Panc1 (cell line): ENCODE measurements around the gene CBX2. TPM values are rescaled to one million over a fixed set of nuclear protein-coding genes. Genes with fewer than 3 reads are reported as not detected.

Experiments
- ATAC-seq: fragments of 200-7000 bp; cut with Tn5 transposase; 2 replicates; pipeline ENCODE4 v1.9.1; 2020; ENCODE audit warnings: mild to moderate bottlenecking, moderate library complexity
- Bru-seq: library from RNA; stranded (reverse); fragments of 400-500 nt; gene quantifications from one replicate; lab custom pipeline; 2021; lab: Mats Ljungman, UMichigan
- BruChase-seq, 2 experiments: library from RNA; stranded (reverse); fragments of 400-500 nt; gene quantifications; one replicate each; lab custom pipeline; 2021; lab: Mats Ljungman, UMichigan
- BruUV-seq: library from RNA; stranded (reverse); fragments of 400-500 nt; replicated peaks from 2 replicates; lab custom pipeline; 2021; lab: Mats Ljungman, UMichigan
- CTCF ChIA-PET: fragments of 300-600 bp; sonication (Branson Sonifier 250); formaldehyde crosslinking; loops from one replicate; lab custom pipeline; 2022; ENCODE audit warnings: antibody characterized with exemption; lab: Charles Lee
- POLR2A ChIA-PET: fragments of 300-600 bp; sonication (Branson Sonifier 250); formaldehyde crosslinking; loops from one replicate; lab custom pipeline; 2022; ENCODE audit warnings: antibody characterized with exemption; lab: Charles Lee
- DNase-seq: peaks from one replicate; pipeline ENCODE4 v3.0.0-alpha.2; 2010; ENCODE audit warnings: low read depth, low spot score
- H3K27ac ChIP-seq: 2 replicates; pipeline ENCODE4 v1.5.1; 2011; ENCODE audit warnings: mild to moderate bottlenecking, low read length, inconsistent platforms
- H3K27me3 ChIP-seq: fragments of 200-500 bp; sonication (Bioruptor generic); 2 replicates; pipeline ENCODE4 v1.6.0; 2014; ENCODE audit warnings: low read length, inconsistent platforms; ENCODE audit not compliant: control insufficient read depth, insufficient read depth
- H3K36me3 ChIP-seq: fragments of 200-500 bp; sonication (Bioruptor generic); 2 replicates; pipeline ENCODE4 v1.5.1; 2014; ENCODE audit warnings: inconsistent platforms, mild to moderate bottlenecking, low read length, moderate library complexity; ENCODE audit not compliant: control insufficient read depth, insufficient read depth
- H3K4me1 ChIP-seq: 2 replicates; pipeline ENCODE4 v1.5.1; 2011; ENCODE audit warnings: inconsistent platforms, mild to moderate bottlenecking, low read length, moderate library complexity; ENCODE audit not compliant: control insufficient read depth, insufficient read depth
- H3K4me3 ChIP-seq, 2 experiments: 2 replicates each; pipeline ENCODE4 v1.5.1; 2011 to 2012; ENCODE audit warnings: low read depth in 2 of 2, low read length in 2 of 2, mild to moderate bottlenecking in 2 of 2, inconsistent platforms in 1 of 2, moderate library complexity in 1 of 2
- H3K9me3 ChIP-seq: fragments of 200-500 bp; sonication (Bioruptor generic); 2 replicates; pipeline ENCODE4 v1.5.1; 2014; ENCODE audit warnings: low read depth, mild to moderate bottlenecking, inconsistent platforms, low read length, moderate library complexity; ENCODE audit not compliant: control insufficient read depth, insufficient read depth
- CTCF ChIP-seq: fragments of 450-650 bp; IDR thresholded peaks from 2 replicates; pipeline ENCODE4 v1.5.1; 2017; ENCODE audit warnings: mild to moderate bottlenecking
- POLR2AphosphoS5 ChIP-seq: IDR thresholded peaks from 2 replicates; pipeline ENCODE4 v1.6.1; 2012; ENCODE audit warnings: mild to moderate bottlenecking, low read depth, low read length, moderate library complexity
- REST ChIP-seq, 2 experiments: IDR thresholded peaks; 2 replicates each; pipeline ENCODE4 v1.6.1; 2011 to 2012; ENCODE audit warnings: low read depth in 2 of 2, control low read depth in 1 of 2, low read length in 1 of 2, mild to moderate bottlenecking in 1 of 2, moderate library complexity in 1 of 2; ENCODE audit not compliant: insufficient read depth in 1 of 2
- SIN3A ChIP-seq: IDR thresholded peaks from 2 replicates; pipeline ENCODE4 v1.6.1; 2012; ENCODE audit warnings: low read depth, mild to moderate bottlenecking, low read length, moderate library complexity, borderline replicate concordance; ENCODE audit not compliant: insufficient read depth
- TCF7L2 ChIP-seq: IDR thresholded peaks from 2 replicates; pipeline ENCODE4 v1.6.1; 2011; ENCODE audit warnings: mild to moderate bottlenecking, low read depth, low read length, inconsistent platforms
- in situ Hi-C: cut with HindIII; loops from 2 replicates; pipeline ENCODE4 v1.10.0; 2016; ENCODE audit warnings: low sequenced_read_pairs, low pct_unique_long_range_greater_than_20kb
- intact Hi-C: fragments of 100-400 bp; cut with micrococcal nuclease; formaldehyde crosslinking; loops from one replicate; pipeline ENCODE4 v1.10.0; 2022; ENCODE audit not compliant: unreplicated experiment
- long read RNA-seq: library from polyadenylated mRNA; unstranded; transcript quantifications from one replicate; pipeline ENCODE4 v2.0.0, GENCODE V29; 2021; ENCODE audit not compliant: unreplicated experiment
- polyA plus RNA-seq: library from polyadenylated mRNA; unstranded; fragments of >200 nt; gene quantifications from one replicate; pipeline ENCODE4 v1.2.1, GENCODE V29; 2012; ENCODE audit warnings: missing spikeins; ENCODE audit not compliant: insufficient read length
- total RNA-seq: library from RNA; stranded (reverse); gene quantifications from one replicate; pipeline ENCODE4 v1.2.1, GENCODE V29; 2021; ENCODE audit not compliant: unreplicated experiment

CBX2 gene
- total RNA-seq (9.0 TPM), Bru-seq, nascent RNA (percentile 45 among the genes with signal in this experiment), BruChase-seq, experiment 1, labeled RNA remaining after a 2-hour chase (percentile 64 among the genes with signal in this experiment), BruChase-seq, experiment 2, labeled RNA remaining after a 6-hour chase (percentile 50 among the genes with signal in this experiment)
- 5.9 TPM for polyA plus RNA-seq
- long read RNA-seq, full-length matches to known transcripts, result 8 of 30 reads
- long read RNA-seq, partial matches to known transcripts, result 17 of 30 reads
- long read RNA-seq, other reads (novel, unspliced or antisense), result 5 of 30 reads

DNA sequence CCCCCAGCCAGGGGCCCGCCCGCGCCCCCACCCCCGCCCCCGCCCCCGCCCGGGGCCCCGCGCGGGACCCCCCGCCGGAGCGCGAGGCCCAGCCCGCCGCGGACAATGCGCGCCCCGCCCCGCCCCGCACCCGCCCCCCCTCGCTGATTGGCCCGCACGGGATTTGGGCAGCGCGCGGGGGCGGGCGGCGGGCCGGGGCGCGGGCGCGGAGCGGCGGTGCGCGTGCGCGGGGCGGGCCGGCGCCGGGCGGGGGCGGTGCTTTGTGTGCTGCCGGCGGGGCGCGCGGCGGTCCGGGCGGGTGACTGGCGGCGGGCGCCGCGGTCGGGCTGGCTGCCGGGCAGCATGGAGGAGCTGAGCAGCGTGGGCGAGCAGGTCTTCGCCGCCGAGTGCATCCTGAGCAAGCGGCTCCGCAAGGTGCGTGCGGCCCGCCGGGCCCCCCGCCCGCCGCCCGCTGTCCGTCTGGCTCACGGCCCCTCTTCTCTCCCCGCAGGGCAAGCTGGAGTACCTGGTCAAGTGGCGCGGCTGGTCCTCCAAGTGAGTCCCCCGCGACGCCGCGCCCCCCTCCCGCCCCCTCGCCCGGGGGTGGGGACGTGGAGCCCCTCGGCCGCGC, at the start of gene CBX2:
Gene CBX2, plus strand, starts transcription at position 255 of the 610 bp plus-strand sequence. Its CDS starts 88 bp downstream, at position 343.
- no peak for DNase-seq
- Histone ChIP-seq H3K9me3 (no peaks in the 10 kb centered on the region), H3K27me3 (peaks cover 18% of the 10 kb centered on the region), H3K36me3 (peaks cover 3% of the 10 kb centered on the region; the same call in 1 of the 2 replicates), H3K4me3 (peak within 1 kb of the TSS; percentile 61 to 62), H3K27ac (peak within 1 kb of the TSS; percentile 57; the same call in 1 of the 2 replicates), H3K4me1 (peaks cover 20% of the 10 kb centered on the region)
- no peak for TF ChIP-seq TCF7L2
- TF ChIP-seq REST (IDR thresholded peaks at IDR 0.05; ENCODE audit: insufficient read depth in 1 of 2, low read depth in 2 of 2, low read length in 1 of 2), result no peak
- no peak for TF ChIP-seq POLR2AphosphoS5
- no peak for TF ChIP-seq CTCF
- TF ChIP-seq SIN3A, result no peak
- POLR2A ChIA-PET, result interaction anchor here (0.5 kb wide), 1 partner anchor 32 kb away, joined by 4 read pairs; no protein-coding TSS in a partner anchor
- in situ Hi-C loops, result loop anchor here (25.0 kb wide), 1 partner anchor 209 kb away; no protein-coding TSS in a partner anchor
- intact Hi-C loops, result no loop called here
- peak; percentile 89 for ATAC-seq
- CTCF ChIA-PET, result no interaction called here
- no TSS peak for BruUV-seq

- H3K9me3 ChIP-seq, result no peaks in the 10 kb centered on the region
- BruUV-seq, result no TSS peak
- POLR2A ChIA-PET, result no interaction called here
- H3K4me1 ChIP-seq, result peaks cover 6% of the 10 kb centered on the region
- DNase-seq, result no peak
- H3K4me3 ChIP-seq, result peak overlapping the region; percentile 11 to 39; a peak in 2 of 4 replicates
- no peaks in the 10 kb centered on the region for H3K36me3 ChIP-seq
- ATAC-seq, result peak; percentile 89
- in situ Hi-C loops, result no loop called here
- CTCF ChIA-PET, result no interaction called here
- intact Hi-C loops, result no loop called here
- H3K27ac ChIP-seq, result peak overlapping the region; percentile 55
- TF ChIP-seq SIN3A, result no peak
- TF ChIP-seq REST (IDR thresholded peaks at IDR 0.05; ENCODE audit: insufficient read depth in 1 of 2, low read depth in 2 of 2, low read length in 1 of 2), result no peak
- no peak for TF ChIP-seq TCF7L2
- TF ChIP-seq POLR2AphosphoS5, result no peak
- TF ChIP-seq CTCF, result no peak
- H3K27me3 ChIP-seq, result no peaks in the 10 kb centered on the region
Measured at GRCh38 chr17:79728169-79728907, 49.6 kb upstream of the CBX2 start.
